IPS-NIHi7 (cell line): ENCODE measurements around the gene TNFAIP3.
"Not testable (repeated sequence)": the region's sequence is repeated elsewhere in the genome, so short reads cannot be mapped to it uniquely, and the experiment has no call there.

ENCODE experiments used
- DNase-seq: peaks from one replicate; pipeline ENCODE4 v3.0.0; 2012; ENCODE audit warnings: mixed read lengths; ENCODE audit errors: extremely low spot score

The TNFAIP3 gene

DNA sequence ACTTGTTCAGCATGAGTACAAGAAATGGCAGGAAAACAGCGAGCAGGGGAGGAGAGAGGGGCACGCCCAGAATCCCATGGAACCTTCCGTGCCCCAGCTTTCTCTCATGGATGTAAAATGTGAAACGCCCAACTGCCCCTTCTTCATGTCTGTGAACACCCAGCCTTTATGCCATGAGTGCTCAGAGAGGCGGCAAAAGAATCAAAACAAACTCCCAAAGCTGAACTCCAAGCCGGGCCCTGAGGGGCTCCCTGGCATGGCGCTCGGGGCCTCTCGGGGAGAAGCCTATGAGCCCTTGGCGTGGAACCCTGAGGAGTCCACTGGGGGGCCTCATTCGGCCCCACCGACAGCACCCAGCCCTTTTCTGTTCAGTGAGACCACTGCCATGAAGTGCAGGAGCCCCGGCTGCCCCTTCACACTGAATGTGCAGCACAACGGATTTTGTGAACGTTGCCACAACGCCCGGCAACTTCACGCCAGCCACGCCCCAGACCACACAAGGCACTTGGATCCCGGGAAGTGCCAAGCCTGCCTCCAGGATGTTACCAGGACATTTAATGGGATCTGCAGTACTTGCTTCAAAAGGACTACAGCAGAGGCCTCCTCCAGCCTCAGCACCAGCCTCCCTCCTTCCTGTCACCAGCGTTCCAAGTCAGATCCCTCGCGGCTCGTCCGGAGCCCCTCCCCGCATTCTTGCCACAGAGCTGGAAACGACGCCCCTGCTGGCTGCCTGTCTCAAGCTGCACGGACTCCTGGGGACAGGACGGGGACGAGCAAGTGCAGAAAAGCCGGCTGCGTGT is 11.6 kb downstream of the TNFAIP3 start:
- DNase-seq: peak; percentile 81

GRCh38 chr6:137879299-137879698 is 12.2 kb downstream of the TNFAIP3 start:
- DNase-seq: no peak

DNA sequence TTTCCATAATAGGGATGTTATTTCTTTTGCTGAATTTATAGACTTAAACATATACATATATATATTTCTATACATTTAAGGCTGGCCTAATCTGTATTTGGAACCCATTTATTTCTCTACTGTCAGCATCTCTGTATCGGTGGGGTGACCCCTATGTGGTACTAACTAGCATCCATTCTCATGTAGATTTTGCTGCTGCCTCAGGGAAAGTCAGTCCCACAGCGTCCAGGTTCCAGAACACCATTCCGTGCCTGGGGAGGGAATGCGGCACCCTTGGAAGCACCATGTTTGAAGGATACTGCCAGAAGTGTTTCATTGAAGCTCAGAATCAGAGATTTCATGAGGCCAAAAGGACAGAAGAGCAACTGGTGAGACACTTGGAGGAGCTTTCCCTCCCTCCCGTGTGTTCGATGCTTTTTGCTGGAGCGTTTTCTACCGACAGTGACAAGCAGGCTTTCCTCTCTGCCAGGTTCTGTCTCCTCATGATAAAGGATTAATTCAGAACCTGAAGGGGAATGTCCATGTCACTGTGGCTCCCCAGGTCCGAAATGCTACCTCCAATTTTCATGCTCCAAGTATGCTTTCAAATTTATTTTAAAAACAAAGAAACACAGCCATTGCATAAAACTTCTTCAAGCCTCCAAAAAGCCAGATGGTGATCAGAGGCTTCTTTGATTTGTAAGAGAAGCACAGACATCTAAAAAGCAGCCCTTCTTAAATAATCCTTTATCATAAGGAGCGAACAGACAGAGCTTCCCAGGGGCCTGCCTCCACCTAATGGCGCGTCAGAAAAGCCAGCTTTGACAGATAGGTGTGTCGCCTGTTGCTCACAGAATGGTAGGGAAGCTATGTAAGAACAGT is 13.1 kb downstream of the TNFAIP3 start:
- DNase-seq: peak; percentile 30

DNA sequence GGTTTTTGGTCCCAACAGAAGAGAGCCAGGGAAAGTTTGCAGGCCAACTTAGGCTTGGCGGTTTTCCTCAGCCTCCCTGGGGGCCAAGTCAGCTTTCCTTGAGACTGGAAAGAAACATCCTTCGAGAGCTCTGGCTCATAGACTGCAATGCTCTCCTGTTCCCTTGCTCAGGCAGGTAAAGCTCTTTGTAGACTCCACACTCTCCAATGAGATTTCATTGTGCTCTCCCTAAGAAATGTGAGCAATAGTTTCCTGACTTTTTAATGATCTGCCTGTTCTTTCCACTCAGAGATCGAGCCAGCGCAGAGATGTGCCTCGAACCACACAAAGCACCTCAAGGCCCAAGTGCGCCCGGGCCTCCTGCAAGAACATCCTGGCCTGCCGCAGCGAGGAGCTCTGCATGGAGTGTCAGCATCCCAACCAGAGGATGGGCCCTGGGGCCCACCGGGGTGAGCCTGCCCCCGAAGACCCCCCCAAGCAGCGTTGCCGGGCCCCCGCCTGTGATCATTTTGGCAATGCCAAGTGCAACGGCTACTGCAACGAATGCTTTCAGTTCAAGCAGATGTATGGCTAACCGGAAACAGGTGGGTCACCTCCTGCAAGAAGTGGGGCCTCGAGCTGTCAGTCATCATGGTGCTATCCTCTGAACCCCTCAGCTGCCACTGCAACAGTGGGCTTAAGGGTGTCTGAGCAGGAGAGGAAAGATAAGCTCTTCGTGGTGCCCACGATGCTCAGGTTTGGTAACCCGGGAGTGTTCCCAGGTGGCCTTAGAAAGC is 13.9 kb downstream of the TNFAIP3 start:
- no peak for DNase-seq

- no peak for DNase-seq
Observed at GRCh38 chr6:137881522-137881886, 14.4 kb downstream of the TNFAIP3 start.

- DNase-seq: no peak
Observed at GRCh38 chr6:137882225-137882961, 15.3 kb downstream of the TNFAIP3 start.

DNA sequence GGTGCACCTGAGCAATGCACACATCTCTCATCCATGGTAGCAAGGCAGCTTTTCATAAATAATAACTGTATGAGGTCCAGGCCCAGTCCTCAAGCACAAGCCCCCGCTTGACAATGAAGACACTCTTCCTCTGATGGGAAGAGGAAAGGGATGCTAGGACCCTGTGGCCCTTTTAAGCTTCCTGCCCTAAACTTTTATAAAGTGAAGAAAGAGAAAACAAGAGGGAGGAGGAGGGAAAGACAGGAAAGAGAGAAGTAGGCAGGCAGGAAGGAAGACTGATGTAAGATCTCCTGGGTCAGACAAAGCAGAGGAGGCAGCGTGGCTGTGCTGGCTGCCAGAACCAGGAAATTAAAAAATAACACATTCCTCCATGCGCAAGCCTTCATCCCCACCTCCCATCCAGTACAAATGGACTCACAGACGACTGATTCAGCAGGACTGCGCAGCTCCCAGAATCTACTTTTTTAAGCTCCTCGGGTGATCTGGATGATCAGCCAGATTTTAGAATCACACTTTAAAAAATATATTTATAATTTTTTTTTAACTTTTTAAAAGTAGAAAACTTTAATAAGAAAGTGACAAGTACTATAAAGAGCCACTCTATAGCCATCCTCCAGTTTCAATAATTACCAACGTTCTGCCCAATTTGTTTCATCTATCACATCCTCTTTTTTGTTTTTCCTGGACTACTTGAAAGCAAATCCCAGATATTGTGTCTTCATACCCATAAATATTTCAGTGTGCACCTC is 16.5 kb downstream of the TNFAIP3 start:
- no peak for DNase-seq

DNA sequence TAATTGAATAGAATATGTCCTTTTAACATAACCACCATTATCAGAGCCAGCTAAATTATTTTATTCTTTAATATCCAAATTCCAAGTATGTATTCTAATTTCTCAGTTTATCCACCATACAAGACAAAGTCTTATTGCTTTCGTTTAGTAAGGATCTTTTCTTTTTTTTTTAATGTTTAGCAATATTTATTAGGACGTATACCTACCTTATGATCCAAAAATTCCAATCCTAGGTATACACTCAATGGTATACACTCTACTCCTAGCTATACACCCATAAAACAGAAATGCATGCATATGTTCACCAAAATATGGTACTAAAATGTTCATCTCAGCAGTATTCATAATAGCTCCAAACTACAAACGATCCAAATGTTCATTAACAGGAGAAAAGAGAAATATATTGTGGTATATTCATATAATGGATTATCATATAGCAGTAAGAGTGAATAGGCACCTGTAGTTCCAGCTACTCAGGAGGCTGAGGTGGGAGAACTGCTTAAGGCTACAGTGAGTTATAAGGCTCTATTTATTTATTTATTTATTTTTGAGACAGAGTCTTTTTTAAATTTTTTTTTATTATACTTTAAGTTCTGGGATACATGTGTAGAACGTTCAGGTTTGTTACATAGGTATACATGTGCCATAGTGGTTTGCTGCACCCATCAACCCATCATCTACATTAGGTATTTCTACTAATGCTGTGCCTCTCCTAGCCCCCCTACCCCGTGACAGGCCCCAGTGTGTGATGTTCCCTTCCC is 17.3 kb downstream of the TNFAIP3 start:
- DNase-seq: no peak

DNA sequence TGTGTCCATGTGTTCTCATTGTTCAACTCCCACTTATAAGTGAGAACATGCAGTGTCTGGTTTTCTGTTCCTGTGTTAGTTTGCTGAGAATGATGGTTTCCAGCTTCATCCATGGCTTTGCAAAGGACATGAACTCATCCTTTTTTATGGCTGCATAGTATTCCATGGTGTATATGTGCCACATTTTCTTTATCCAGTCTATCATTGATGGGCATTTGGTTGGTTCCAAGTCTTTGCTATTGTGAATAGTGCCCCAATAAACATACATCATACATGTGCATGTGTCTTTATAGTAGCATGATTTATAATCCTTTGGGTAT is 17.8 kb downstream of the TNFAIP3 start:
- DNase-seq: not testable (repeated sequence)

- not testable (repeated sequence) for DNase-seq
Observed at GRCh38 chr6:137886226-137886625, 19.2 kb downstream of the TNFAIP3 start.

- no peak for DNase-seq
Observed at GRCh38 chr6:137890983-137891537, 24.0 kb downstream of the TNFAIP3 start.

DNA sequence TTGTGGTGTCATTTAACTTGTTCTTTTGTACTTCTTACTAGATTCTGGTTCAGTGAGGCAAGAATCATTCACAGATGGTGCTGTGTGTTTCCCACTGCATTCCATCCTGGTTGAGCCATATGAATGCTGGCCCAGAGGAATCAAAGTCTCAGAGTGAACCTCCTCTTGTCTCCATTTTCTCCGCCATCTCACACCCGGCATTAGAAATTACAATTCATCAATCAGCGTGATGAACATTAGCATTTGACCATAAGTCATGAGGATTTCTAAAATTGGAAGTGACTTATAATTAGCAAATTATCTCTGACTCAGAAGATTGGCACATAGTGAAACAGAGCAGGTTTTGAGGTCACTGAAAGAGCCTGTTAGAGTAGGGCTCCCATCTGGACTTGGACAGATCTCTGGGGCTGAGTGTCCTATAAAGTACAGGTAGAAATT is 25.2 kb downstream of the TNFAIP3 start:
- no peak for DNase-seq

GRCh38 chr6:137893181-137893580 is 26.1 kb downstream of the TNFAIP3 start:
- DNase-seq: no peak

DNA sequence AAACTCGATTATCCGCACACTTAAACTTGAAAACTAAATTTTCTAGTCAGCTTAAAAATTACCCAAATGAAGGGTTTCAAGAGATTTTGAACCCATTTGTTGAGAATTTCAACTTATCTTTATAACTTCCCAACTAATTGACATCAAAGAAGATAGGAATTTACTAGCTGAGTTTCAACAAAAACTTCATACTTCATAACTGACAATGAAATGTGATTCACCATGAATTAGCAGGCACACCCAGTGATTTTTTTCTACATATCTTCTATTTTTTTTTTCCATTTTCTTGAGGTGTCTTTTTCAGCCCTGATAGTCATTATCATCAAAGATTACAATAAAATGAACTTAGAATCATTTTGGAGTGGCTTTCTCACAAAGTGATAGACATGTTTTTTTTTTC is 26.7 kb downstream of the TNFAIP3 start:
- no peak for DNase-seq

DNA sequence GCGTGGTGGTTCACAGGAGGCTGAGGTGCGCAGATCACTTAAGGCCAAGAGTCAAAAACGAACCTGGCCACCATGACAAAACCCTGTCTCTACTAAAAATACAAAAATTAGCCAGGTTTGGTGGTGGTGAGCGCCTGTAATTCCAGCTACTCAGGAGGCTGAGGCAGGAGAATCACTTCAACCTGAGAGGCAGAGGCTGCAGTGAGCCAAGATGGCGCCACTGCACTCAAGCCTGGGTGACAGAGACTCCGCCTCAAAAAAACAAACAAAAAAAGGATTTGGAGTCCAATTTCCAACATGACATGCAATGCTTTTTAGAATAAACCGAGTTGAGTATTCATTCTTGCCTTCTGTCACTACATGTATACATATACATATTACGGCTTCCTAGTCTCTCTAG is 27.3 kb downstream of the TNFAIP3 start:
- not testable (repeated sequence) for DNase-seq

- no peak for DNase-seq
Observed at GRCh38 chr6:137894779-137895385, 27.8 kb downstream of the TNFAIP3 start.

- DNase-seq: no peak
Observed at GRCh38 chr6:137896647-137897046, 29.6 kb downstream of the TNFAIP3 start.

DNA sequence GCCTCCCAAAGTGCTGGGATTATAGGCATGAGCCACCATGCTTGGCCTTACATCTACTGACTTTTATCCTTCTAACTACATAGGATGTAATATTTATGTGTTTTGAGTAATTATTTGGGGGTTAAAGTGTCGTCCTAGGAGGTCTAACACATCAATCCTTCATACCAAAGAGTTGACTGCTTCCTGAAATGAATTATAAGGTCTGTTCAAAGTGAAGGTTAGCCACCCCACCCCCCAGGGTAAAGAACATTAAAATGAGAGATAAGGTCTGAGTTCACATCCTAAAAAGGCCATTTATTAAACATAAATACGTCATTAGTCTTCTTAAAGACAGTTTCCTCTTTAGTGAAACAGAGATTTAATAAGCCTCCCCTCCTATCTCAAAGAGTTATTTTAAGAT is 33.8 kb downstream of the TNFAIP3 start:
- no peak for DNase-seq

GRCh38 chr6:137901454-137901853 is 34.4 kb downstream of the TNFAIP3 start:
- DNase-seq: no peak
